Nephron (organoid): ENCODE results near the gene CCDC169.
A peak's percentile ranks its signal among the peaks of the same experiment; 100 is the strongest.
"Not testable (repeated sequence)": the region's sequence is repeated elsewhere in the genome, so short reads cannot be mapped to it uniquely, and the experiment has no call there.

Source experiments
- H3K27ac Mint-ChIP-seq, 3 experiments: 2 replicates each; pipeline ENCODE4 v1.8.0; 2020; ENCODE audit warnings: mixed read lengths in 3 of 3, mild to moderate bottlenecking in 2 of 3, moderate library complexity in 1 of 3
- H3K27me3 Mint-ChIP-seq: 2 replicates; pipeline ENCODE4 v1.8.0; 2021; ENCODE audit warnings: low read depth, mild to moderate bottlenecking, moderate library complexity, mixed read lengths
- H3K36me3 Mint-ChIP-seq: 2 replicates; pipeline ENCODE4 v1.8.0; 2020; ENCODE audit warnings: low read depth, mixed read lengths
- H3K4me1 Mint-ChIP-seq: 2 replicates; pipeline ENCODE4 v1.8.0; 2020; ENCODE audit warnings: mixed read lengths
- H3K4me3 Mint-ChIP-seq, 3 experiments: 2 replicates each; pipeline ENCODE4 v1.8.0; 2020; ENCODE audit warnings: mild to moderate bottlenecking in 3 of 3, mixed read lengths in 3 of 3, moderate library complexity in 2 of 3
- H3K9me3 Mint-ChIP-seq: 2 replicates; pipeline ENCODE4 v1.8.0; 2020; ENCODE audit warnings: mixed read lengths
- TF ChIP-seq, protein P1 (sequence below), 3 experiments: fragments of 200-600 bp; sonication (generic); IDR thresholded peaks; one replicate each; pipeline ENCODE4 v1.5.0; 2021; ENCODE audit warnings: antibody characterized with exemption in 3 of 3; ENCODE audit not compliant: unreplicated experiment in 3 of 3

CCDC169 gene

DNA sequence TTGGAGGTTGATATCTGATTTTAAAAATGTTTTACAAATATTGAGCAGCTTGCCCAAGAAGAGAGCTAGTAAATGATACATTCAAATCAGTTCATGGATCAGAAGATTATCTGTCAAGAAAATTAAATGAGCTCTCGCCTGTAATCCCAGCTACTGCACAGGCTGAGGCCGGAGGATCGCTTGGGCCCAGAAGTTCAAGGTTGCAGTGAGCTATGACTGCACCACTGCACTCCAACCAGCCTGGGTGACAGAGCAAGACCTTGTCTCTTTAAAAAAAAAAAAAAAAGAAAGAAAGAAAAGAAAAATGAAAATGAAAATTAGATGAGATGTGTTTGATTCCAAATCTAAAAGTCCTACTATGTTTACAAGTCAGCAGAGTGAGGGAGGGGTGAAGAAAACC, 46.2 kb upstream of the CCDC169 start:
- TF ChIP-seq, protein P1, sequence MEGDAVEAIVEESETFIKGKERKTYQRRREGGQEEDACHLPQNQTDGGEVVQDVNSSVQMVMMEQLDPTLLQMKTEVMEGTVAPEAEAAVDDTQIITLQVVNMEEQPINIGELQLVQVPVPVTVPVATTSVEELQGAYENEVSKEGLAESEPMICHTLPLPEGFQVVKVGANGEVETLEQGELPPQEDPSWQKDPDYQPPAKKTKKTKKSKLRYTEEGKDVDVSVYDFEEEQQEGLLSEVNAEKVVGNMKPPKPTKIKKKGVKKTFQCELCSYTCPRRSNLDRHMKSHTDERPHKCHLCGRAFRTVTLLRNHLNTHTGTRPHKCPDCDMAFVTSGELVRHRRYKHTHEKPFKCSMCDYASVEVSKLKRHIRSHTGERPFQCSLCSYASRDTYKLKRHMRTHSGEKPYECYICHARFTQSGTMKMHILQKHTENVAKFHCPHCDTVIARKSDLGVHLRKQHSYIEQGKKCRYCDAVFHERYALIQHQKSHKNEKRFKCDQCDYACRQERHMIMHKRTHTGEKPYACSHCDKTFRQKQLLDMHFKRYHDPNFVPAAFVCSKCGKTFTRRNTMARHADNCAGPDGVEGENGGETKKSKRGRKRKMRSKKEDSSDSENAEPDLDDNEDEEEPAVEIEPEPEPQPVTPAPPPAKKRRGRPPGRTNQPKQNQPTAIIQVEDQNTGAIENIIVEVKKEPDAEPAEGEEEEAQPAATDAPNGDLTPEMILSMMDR (IDR thresholded peaks at IDR 0.05; ENCODE audit: unreplicated experiment in 3 of 3), result no peak
- H3K27me3 Mint-ChIP-seq, result no peaks in the 10 kb centered on the region

DNA sequence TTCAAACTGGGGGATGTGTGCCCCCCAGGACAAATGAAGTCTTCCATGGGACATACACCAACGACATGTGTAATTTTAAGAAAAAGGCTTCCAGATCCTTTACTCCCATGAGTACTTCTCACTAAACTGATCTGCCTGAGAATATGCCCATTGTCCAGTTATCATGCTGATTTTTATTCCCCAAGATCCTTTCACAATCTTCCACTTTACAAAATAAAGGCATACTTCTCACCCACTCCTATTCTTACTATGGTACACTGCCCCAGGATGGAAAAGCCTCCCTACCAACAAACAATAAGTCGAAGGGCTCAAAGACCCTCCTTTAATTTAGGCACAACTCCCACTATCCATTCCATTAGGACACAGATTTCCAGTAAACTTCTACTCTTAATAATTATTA, 45.1 kb upstream of the CCDC169 start:
- no peak overlapping the region for H3K27ac Mint-ChIP-seq
- H3K9me3 Mint-ChIP-seq, result no peaks in the 10 kb centered on the region
- H3K27me3 Mint-ChIP-seq, result no peaks in the 10 kb centered on the region
- peaks cover 48% of the 10 kb centered on the region for H3K4me1 Mint-ChIP-seq
- no peaks in the 10 kb centered on the region for H3K36me3 Mint-ChIP-seq
- TF ChIP-seq, protein P1 (IDR thresholded peaks at IDR 0.05; ENCODE audit: unreplicated experiment in 3 of 3), result no peak
- peak overlapping the region in 2 of 3 experiments; percentile 2 to 21 for H3K4me3 Mint-ChIP-seq

More for the DNA sequence above, 46.2 kb upstream of the CCDC169 start:
- peaks cover 41% of the 10 kb centered on the region for H3K4me1 Mint-ChIP-seq
- H3K36me3 Mint-ChIP-seq, result no peaks in the 10 kb centered on the region
- H3K27ac Mint-ChIP-seq, result peak overlapping the region; percentile 59 to 100 (median 66)
- peak overlapping the region; percentile 95 to 97 (median 96) for H3K4me3 Mint-ChIP-seq
- no peaks in the 10 kb centered on the region for H3K9me3 Mint-ChIP-seq

DNA sequence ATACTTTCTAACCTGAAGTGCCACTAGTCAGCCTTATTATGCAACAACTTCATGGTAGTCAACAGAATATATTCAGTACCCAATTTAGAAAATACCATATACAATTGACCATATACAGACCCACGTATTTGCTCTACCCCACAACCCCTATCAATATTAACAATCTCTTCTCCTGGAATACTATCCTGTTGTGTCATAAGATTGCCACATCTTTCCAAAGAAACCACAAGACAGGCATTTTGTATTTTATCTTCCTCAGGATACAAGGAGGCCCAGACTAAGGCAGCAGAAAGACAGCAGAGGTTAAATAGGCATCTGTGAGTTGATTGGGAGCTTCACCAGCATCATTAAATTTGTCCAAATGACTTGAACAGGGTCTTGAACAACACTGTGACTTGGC, 44.1 kb upstream of the CCDC169 start:
- TF ChIP-seq, protein P1 (IDR thresholded peaks at IDR 0.05; ENCODE audit: unreplicated experiment in 3 of 3), result no peak
- Mint-ChIP-seq H3K27me3 (no peaks in the 10 kb centered on the region), H3K4me1 (peaks cover 45% of the 10 kb centered on the region), H3K36me3 (peaks cover 3% of the 10 kb centered on the region), H3K4me3 (no peak overlapping the region), H3K9me3 (no peaks in the 10 kb centered on the region), H3K27ac (no peak overlapping the region)

DNA sequence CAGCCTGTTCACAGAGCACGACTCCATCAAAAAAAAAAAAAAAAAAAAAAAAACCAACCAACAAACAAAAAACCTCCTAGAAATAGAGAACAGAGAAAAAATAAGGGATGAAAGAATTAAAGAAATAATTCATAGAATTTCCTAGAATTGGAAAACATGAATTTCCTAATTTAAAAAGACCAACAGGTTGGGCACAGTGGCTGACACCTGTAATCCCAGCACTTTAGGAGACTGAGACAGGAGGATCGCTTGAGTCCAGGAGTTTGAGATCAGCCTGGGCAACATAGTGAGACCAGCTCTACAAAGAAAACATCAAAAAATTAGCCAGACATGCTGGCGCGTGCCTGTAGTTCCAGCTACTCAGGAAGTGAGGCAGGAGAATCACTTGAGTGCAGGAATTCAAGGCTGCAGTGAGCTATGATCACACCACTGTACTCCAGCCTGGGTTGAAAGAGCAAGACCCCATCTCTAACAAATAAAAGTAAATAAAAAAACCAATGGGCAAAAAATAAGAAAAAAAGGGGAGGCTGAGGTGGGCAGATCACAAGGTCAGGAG, 42.1 kb upstream of the CCDC169 start:
- no peaks in the 10 kb centered on the region for H3K9me3 Mint-ChIP-seq
- H3K36me3 Mint-ChIP-seq, result peaks cover 7% of the 10 kb centered on the region
- peaks cover 36% of the 10 kb centered on the region for H3K4me1 Mint-ChIP-seq
- no peaks in the 10 kb centered on the region for H3K27me3 Mint-ChIP-seq
- TF ChIP-seq, protein P1 (IDR thresholded peaks at IDR 0.05; ENCODE audit: unreplicated experiment in 3 of 3), result no peak
- H3K4me3 Mint-ChIP-seq, result no peak overlapping the region
- no peak overlapping the region for H3K27ac Mint-ChIP-seq

DNA sequence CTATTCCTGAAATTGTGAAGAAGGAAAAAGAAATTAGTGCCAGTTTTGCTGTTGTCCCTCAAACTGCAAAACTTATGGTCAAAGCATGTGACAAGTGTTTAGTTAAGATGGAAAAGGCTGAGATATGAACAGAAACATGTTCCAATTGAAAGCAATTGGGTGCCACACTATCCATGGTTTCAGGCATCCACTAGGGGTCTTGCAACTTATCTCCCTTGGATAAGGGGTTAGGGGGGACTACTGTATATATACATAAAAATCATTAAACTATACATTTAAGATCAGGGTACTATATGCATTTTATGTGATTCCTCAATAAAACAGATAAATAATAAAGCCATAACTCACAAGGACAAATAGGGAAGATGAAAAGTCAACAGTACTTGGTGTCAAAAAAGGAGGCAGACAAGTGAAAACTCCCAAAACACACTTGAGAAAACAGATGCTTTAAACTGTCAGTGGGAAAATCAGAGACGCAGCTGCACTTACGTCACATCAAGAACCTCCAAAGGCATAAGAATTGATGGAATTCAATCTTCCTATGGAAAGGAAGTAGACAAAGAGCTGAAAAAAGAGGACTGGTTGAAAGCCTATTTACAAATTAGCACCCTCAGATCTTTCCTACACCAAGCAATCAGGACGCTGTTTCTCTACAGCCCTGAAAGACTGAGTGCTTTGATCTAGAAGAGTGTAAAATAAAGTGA, 40.5 kb upstream of the CCDC169 start:
- H3K4me1 Mint-ChIP-seq, result peaks cover 31% of the 10 kb centered on the region
- no peak overlapping the region for H3K27ac Mint-ChIP-seq
- TF ChIP-seq, protein P1 (IDR thresholded peaks at IDR 0.05; ENCODE audit: unreplicated experiment in 3 of 3), result no peak

DNA sequence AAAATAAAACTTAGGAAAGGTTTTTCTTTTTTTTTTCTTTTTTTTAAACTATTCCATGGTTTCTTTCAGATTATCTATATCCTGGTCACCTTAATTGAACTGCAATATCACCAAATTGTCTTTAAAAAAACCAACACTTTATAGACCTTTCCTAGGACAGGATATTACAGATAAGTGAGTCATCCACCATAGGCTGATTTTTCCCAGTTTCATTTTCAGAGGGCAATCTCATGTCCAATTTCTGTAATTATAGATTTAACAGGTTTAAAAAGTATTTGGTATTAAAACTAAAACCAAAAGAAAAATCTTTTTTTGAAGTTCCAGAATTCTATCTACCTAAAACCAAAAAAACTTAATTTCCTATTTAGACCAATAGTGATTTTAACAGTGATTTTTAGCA, 35.4 kb upstream of the CCDC169 start:
- no peaks in the 10 kb centered on the region for H3K27me3 Mint-ChIP-seq
- TF ChIP-seq, protein P1 (IDR thresholded peaks at IDR 0.05; ENCODE audit: unreplicated experiment in 3 of 3), result no peak
- no peak overlapping the region for H3K4me3 Mint-ChIP-seq
- no peak overlapping the region for H3K27ac Mint-ChIP-seq
- peaks cover 37% of the 10 kb centered on the region for H3K36me3 Mint-ChIP-seq
- H3K4me1 Mint-ChIP-seq, result peaks cover 27% of the 10 kb centered on the region
- H3K9me3 Mint-ChIP-seq, result no peaks in the 10 kb centered on the region

More for the DNA sequence above, 40.5 kb upstream of the CCDC169 start:
- H3K36me3 Mint-ChIP-seq, result peaks cover 10% of the 10 kb centered on the region
- H3K27me3 Mint-ChIP-seq, result no peaks in the 10 kb centered on the region
- H3K9me3 Mint-ChIP-seq, result no peaks in the 10 kb centered on the region
- no peak overlapping the region for H3K4me3 Mint-ChIP-seq

DNA sequence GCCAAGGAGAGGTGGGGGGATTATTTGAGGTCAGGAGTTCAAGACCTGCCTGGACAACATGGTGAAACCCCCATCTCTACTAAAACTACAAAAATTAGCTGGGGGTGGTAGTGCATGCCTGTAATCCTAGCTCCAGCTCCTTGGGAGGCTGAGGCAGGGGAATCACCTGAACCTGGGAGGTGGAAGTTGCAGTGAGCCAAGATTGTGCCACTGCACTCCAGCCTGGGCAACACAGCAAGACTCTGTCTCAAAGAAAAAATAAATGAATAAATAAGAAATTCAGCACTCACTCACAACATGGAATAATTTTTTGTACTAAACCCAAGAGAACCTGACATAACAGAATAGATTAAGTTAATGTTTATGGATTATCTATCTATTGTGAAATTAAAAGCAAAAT, 34.6 kb upstream of the CCDC169 start:
- not testable (repeated sequence) for H3K9me3 Mint-ChIP-seq, H3K4me3 Mint-ChIP-seq, H3K27me3 Mint-ChIP-seq, H3K27ac Mint-ChIP-seq
- Mint-ChIP-seq H3K4me1 (peaks cover 27% of the 10 kb centered on the region), H3K36me3 (peaks cover 40% of the 10 kb centered on the region)
